H9 (cell line): Measurements from ENCODE around the gene CCDC102B. TPM values are rescaled to one million over a fixed set of nuclear protein-coding genes. Genes with fewer than 3 reads are reported as not detected.
A peak's percentile ranks its signal among the peaks of the same experiment; 100 is the strongest.

Source experiments
- DNase-seq: peaks from one replicate; pipeline ENCODE4 v3.0.0-alpha.2; 2017
- H2AFZ ChIP-seq: one replicate; pipeline ENCODE4 v1.6.1; 2013; ENCODE audit warnings: mild to moderate bottlenecking, low read length, control low read depth, moderate library complexity
- H2AK5ac ChIP-seq: 2 replicates; pipeline ENCODE4 v1.6.1; 2013; ENCODE audit warnings: low read length, control low read depth, mixed read lengths; ENCODE audit not compliant: insufficient read length
- H2BK120ac ChIP-seq: one replicate; pipeline ENCODE4 v1.6.1; 2013; ENCODE audit warnings: low read depth, mild to moderate bottlenecking, low read length, control low read depth, inconsistent platforms; ENCODE audit not compliant: poor library complexity, severe bottlenecking
- H2BK12ac ChIP-seq: 2 replicates; pipeline ENCODE4 v1.6.1; 2013; ENCODE audit warnings: low read length, control low read depth, mixed read lengths, low read depth; ENCODE audit not compliant: insufficient read length
- H2BK15ac ChIP-seq: 2 replicates; pipeline ENCODE4 v1.6.1; 2013; ENCODE audit warnings: low read depth, low read length, control low read depth
- H2BK20ac ChIP-seq: one replicate; pipeline ENCODE4 v1.6.1; 2013; ENCODE audit warnings: low read depth, mild to moderate bottlenecking, low read length, control low read depth, inconsistent platforms; ENCODE audit not compliant: poor library complexity, severe bottlenecking
- H2BK5ac ChIP-seq: 2 replicates; pipeline ENCODE4 v1.6.1; 2013; ENCODE audit warnings: low read length, control low read depth, mixed read lengths; ENCODE audit not compliant: insufficient read length
- H3K14ac ChIP-seq: 2 replicates; pipeline ENCODE4 v1.6.1; 2013; ENCODE audit warnings: low read length, control low read depth; ENCODE audit not compliant: insufficient read depth
- H3K18ac ChIP-seq: 2 replicates; pipeline ENCODE4 v1.6.1; 2013; ENCODE audit warnings: low read depth, mild to moderate bottlenecking, mixed read lengths, low read length, control low read depth; ENCODE audit not compliant: insufficient read length
- H3K23ac ChIP-seq: 2 replicates; pipeline ENCODE4 v1.6.1; 2013; ENCODE audit warnings: low read length, control low read depth, mixed read lengths, low read depth; ENCODE audit not compliant: insufficient read length
- H3K23me2 ChIP-seq: 2 replicates; pipeline ENCODE4 v1.6.1; 2013; ENCODE audit warnings: low read depth, mild to moderate bottlenecking, mixed read lengths, low read length, control low read depth; ENCODE audit not compliant: insufficient read length, poor library complexity, severe bottlenecking
- H3K27ac ChIP-seq: 2 replicates; pipeline ENCODE4 v1.5.1; 2013; ENCODE audit warnings: low read length, control low read depth, mixed read lengths, low read depth; ENCODE audit not compliant: insufficient read length
- H3K27me3 ChIP-seq: 2 replicates; pipeline ENCODE4 v1.6.1; 2013; ENCODE audit warnings: low read length, control low read depth, inconsistent platforms; ENCODE audit not compliant: insufficient read depth
- H3K4ac ChIP-seq: 2 replicates; pipeline ENCODE4 v1.6.1; 2013; ENCODE audit warnings: low read depth, mild to moderate bottlenecking, control low read depth, inconsistent platforms, low read length, moderate library complexity
- H3K4me1 ChIP-seq: 2 replicates; pipeline ENCODE4 v1.6.1; 2013; ENCODE audit warnings: low read length, control low read depth, inconsistent platforms; ENCODE audit not compliant: insufficient read depth
- H3K4me2 ChIP-seq: 2 replicates; pipeline ENCODE4 v1.6.1; 2013; ENCODE audit warnings: low read length, control low read depth, mixed read lengths; ENCODE audit not compliant: insufficient read length, insufficient read depth
- H3K56ac ChIP-seq: 2 replicates; pipeline ENCODE4 v1.6.1; 2013; ENCODE audit warnings: low read depth, mild to moderate bottlenecking, mixed read lengths, low read length, control low read depth; ENCODE audit not compliant: insufficient read length
- H3K79me1 ChIP-seq: 2 replicates; pipeline ENCODE4 v1.6.1; 2013; ENCODE audit warnings: low read depth, mild to moderate bottlenecking, moderate library complexity, low read length, control low read depth, inconsistent platforms; ENCODE audit not compliant: insufficient read depth, poor library complexity, severe bottlenecking
- H3K79me2 ChIP-seq: 2 replicates; pipeline ENCODE4 v1.6.1; 2013; ENCODE audit warnings: low read length, control low read depth, inconsistent platforms; ENCODE audit not compliant: insufficient read depth
- H3K9ac ChIP-seq: 2 replicates; pipeline ENCODE4 v1.6.1; 2013; ENCODE audit warnings: low read length, control low read depth, mixed read lengths; ENCODE audit not compliant: insufficient read length; ENCODE audit errors: extremely low read depth
- H3K9me3 ChIP-seq: one replicate; pipeline ENCODE4 v1.6.1; 2013; ENCODE audit warnings: low read depth, low read length, inconsistent platforms; ENCODE audit not compliant: control insufficient read depth
- H3T11ph ChIP-seq: one replicate; pipeline ENCODE4 v1.6.1; 2013; ENCODE audit warnings: mild to moderate bottlenecking, low read length, control low read depth, inconsistent platforms
- H4K20me1 ChIP-seq: one replicate; pipeline ENCODE4 v1.6.1; 2013; ENCODE audit not compliant: control insufficient read depth, insufficient read length, insufficient read depth
- H4K5ac ChIP-seq: 2 replicates; pipeline ENCODE4 v1.6.1; 2013; ENCODE audit warnings: low read depth, mild to moderate bottlenecking, mixed read lengths, low read length, control low read depth; ENCODE audit not compliant: insufficient read length
- H4K8ac ChIP-seq: replicated peaks from 2 replicates; pipeline ENCODE4 v1.6.1; 2013; ENCODE audit warnings: low read length, control low read depth, mixed read lengths, low read depth; ENCODE audit not compliant: insufficient read length
- H4K91ac ChIP-seq: 2 replicates; pipeline ENCODE4 v1.6.1; 2013; ENCODE audit warnings: low read depth, mild to moderate bottlenecking, moderate library complexity, mixed read lengths, low read length, control low read depth; ENCODE audit not compliant: insufficient read length
- H3K27ac Mint-ChIP-seq, 3 experiments: 2 replicates in 2 of 3; 3 replicates in 1 of 3; pipeline ENCODE4 v1.8.0; 2020 to 2021; ENCODE audit warnings: mixed read lengths in 3 of 3, mild to moderate bottlenecking in 1 of 3, moderate library complexity in 1 of 3
- H3K27me3 Mint-ChIP-seq: 2 replicates; pipeline ENCODE4 v1.8.0; 2021; ENCODE audit warnings: low read depth, mild to moderate bottlenecking, moderate library complexity, mixed read lengths
- H3K36me3 Mint-ChIP-seq, 3 experiments: 2 replicates in 2 of 3; 3 replicates in 1 of 3; pipeline ENCODE4 v1.8.0; 2020 to 2021; ENCODE audit warnings: low read depth in 3 of 3, mixed read lengths in 3 of 3; ENCODE audit not compliant: insufficient read depth in 1 of 3
- H3K4me1 Mint-ChIP-seq, 2 experiments: 2 replicates each; pipeline ENCODE4 v1.8.0; 2020; ENCODE audit warnings: mixed read lengths in 2 of 2
- H3K4me3 Mint-ChIP-seq, 2 experiments: 2 replicates in 1 of 2; 3 replicates in 1 of 2; pipeline ENCODE4 v1.8.0; 2020 to 2021; ENCODE audit warnings: mild to moderate bottlenecking in 2 of 2, mixed read lengths in 2 of 2, moderate library complexity in 1 of 2
- H3K9me3 Mint-ChIP-seq, 2 experiments: 2 replicates in 1 of 2; 3 replicates in 1 of 2; pipeline ENCODE4 v1.8.0; 2020; ENCODE audit warnings: mild to moderate bottlenecking in 2 of 2, mixed read lengths in 2 of 2, moderate library complexity in 1 of 2
- WGBS: extraction: QIAGEN DNeasy Blood & Tissue Kit; methylation state at CpG from one replicate; pipeline ENCODE4 v1.1.7; 2013; ENCODE audit warnings: missing lambda C conversion rate, low lambda C conversion rate, mixed read lengths; ENCODE audit not compliant: insufficient read length; ENCODE audit errors: extremely low coverage; 5-methylcytosine and 5-hydroxymethylcytosine counted together
- total RNA-seq: library from RNA; stranded (reverse); gene quantifications from 2 replicates; pipeline ENCODE4 v1.2.1, GENCODE V29; 2021
- TF ChIP-seq, protein P1 (sequence below): fragments of 200-600 bp; sonication (generic); conservative IDR thresholded peaks from 3 replicates; pipeline ENCODE4 v1.8.0; 2021; ENCODE audit warnings: antibody characterized with exemption, mild to moderate bottlenecking

The CCDC102B gene
- total RNA-seq, 1 experiment from 2014 or later: 1.2 TPM

DNA sequence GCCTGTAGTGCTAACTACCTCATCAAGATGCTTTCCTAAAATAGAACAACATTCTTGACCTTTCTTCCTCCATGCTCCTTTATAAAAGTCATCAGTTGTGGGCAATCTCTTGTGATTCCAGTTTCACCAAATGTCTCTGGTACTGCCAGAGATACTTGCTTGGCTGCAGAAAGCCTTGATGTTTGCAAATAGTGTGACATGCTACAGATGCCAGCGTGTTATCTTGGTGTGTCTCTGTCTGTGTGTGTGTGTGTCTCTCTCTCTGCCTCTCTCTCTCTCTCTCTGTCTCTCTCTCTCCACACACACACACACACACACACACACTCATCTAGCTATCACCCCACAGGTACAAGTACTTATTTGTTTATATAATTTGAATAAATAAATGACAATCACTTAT, 146.9 kb downstream of the CCDC102B start:
- Histone ChIP-seq H2BK5ac (no peak overlapping the region), H3T11ph (no peak overlapping the region), H4K91ac (no peak overlapping the region), H3K18ac (no peak overlapping the region), H3K14ac (no peak overlapping the region), H2AK5ac (no peak overlapping the region), H3K9me3 (no peaks in the 10 kb centered on the region), H3K56ac (no peak overlapping the region), H3K79me1 (no peaks in the 10 kb centered on the region), H3K27ac (no peak overlapping the region), H3K27me3 (no peaks in the 10 kb centered on the region), H3K9ac (no peak overlapping the region), H3K79me2 (no peaks in the 10 kb centered on the region), H3K4me1 (peaks cover 9% of the 10 kb centered on the region; the same call in 1 of the 2 replicates), H3K4ac (no peak overlapping the region), H2AFZ (no peak overlapping the region), H4K20me1 (no peaks in the 10 kb centered on the region), H2BK15ac (no peak overlapping the region), H2BK120ac (no peak overlapping the region), H2BK20ac (no peak overlapping the region), H4K8ac (no peak overlapping the region), H3K23ac (no peak overlapping the region), H3K23me2 (no peaks in the 10 kb centered on the region), H2BK12ac (no peak overlapping the region), H4K5ac (no peak overlapping the region), H3K4me2 (no peak overlapping the region)
- peaks cover 28 to 32% of the 10 kb centered on the region in 2 experiments for H3K4me1 Mint-ChIP-seq
- no CpG with 5 or more reads among the region's 1 CpG for WGBS
- H3K27ac Mint-ChIP-seq: peak overlapping the region in 1 of 3 experiments; percentile 52; a peak in 2 of 7 replicates
- DNase-seq: no peak
- no peaks in the 10 kb centered on the region for H3K36me3 Mint-ChIP-seq
- H3K4me3 Mint-ChIP-seq: no peak overlapping the region
- TF ChIP-seq, protein P1, sequence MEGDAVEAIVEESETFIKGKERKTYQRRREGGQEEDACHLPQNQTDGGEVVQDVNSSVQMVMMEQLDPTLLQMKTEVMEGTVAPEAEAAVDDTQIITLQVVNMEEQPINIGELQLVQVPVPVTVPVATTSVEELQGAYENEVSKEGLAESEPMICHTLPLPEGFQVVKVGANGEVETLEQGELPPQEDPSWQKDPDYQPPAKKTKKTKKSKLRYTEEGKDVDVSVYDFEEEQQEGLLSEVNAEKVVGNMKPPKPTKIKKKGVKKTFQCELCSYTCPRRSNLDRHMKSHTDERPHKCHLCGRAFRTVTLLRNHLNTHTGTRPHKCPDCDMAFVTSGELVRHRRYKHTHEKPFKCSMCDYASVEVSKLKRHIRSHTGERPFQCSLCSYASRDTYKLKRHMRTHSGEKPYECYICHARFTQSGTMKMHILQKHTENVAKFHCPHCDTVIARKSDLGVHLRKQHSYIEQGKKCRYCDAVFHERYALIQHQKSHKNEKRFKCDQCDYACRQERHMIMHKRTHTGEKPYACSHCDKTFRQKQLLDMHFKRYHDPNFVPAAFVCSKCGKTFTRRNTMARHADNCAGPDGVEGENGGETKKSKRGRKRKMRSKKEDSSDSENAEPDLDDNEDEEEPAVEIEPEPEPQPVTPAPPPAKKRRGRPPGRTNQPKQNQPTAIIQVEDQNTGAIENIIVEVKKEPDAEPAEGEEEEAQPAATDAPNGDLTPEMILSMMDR: no peak
- H3K27me3 Mint-ChIP-seq: no peaks in the 10 kb centered on the region
- H3K9me3 Mint-ChIP-seq: no peaks in the 10 kb centered on the region
